Measurements from ENCODE around the gene IL1RAPL1.

IL1RAPL1 gene

DNA sequence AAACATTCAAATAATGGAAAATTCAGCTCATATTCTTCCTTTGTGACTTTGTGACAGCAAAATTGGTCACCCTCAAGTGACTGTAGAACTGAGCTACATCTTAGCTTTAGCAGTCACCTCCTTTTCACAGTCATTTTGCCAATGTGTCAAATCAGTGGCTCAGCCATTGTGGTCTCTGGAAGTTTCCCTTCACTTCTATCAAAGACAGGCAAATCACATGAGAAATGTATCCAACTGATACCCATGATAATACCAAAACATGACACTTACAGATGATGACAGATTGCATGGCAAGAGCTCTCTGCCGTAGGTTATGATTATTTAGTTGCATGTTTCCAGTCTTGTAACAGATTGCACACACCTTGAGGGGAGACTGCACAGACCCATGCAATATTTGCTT is 1078.3 kb downstream of the IL1RAPL1 start:
- no peak for DNase-seq

DNA sequence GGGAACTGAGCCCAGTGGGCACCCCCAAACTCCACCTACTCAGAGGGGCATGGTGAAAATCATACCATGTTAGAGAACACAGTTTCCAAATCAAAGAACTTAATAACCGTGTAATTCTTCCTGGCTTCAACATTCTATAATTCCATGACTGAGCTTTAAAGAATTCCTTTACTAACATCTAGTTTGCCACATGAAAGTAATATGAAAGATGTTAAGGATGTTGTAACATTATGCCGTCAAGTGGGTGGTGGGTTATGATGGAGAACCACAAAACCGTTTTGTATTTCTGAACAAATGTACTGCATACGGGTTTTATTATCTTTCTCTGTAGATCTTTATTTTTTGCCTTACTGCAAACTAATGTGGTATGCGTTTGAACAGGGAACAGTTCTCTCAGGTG is 1079.1 kb downstream of the IL1RAPL1 start:
- DNase-seq: no peak

DNA sequence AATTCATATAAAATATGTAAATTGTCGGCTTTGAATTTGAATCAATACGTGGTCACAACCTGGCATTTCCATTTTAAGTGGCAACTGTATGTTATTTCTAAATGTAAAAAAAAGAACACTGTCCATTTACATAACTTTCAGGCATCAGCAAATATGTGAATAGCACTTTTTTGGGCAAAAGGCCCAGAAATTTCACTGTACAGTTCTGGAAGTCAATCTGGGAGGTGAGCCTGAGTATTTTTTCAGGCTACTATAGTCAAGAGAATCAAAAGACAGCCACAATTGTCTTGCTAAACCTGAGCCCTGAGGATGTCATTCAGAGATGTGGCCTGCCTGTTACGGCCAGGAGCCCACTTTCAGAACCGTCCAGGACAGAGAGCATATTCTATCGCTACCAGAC is 1084.2 kb downstream of the IL1RAPL1 start:
- no peak for DNase-seq

DNA sequence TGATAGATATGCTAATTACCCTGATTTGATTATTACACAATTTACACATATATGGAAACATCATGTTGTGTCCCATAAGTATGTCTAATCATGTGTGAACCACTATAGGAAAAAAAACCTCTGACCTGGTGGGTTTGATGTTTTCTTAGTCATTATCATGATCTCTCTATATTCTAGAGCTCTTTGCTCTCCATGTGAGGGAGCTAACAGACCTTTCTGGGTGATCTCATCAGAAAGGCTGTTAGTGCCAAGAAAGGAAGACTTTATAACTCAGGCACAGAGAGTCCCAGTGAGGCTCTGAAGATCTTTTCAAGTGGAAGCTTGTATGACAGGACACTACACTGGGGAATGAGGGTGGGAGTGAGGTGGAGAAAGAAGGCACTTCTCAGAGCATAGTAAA is 1100.4 kb downstream of the IL1RAPL1 start:
- DNase-seq: no peak

DNA sequence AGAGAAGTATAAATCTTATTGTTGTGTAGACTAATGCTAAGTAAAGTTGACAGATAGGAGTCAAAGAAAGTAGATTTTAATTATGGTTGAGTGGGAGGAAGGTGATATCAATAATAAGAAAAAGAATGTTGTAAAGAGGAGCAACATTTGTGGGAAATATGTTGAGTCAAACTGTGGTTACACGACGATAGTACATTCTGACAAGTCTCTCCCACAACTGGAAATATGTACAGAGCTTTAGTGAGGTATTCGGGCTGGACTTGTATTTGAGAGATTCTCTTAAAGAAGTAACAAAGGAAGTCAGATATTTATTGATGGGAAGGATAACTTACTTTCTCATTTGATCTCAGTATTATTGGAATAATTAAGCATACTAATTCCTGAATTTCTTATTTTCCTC is 1102.8 kb downstream of the IL1RAPL1 start:
- DNase-seq: no peak

DNA sequence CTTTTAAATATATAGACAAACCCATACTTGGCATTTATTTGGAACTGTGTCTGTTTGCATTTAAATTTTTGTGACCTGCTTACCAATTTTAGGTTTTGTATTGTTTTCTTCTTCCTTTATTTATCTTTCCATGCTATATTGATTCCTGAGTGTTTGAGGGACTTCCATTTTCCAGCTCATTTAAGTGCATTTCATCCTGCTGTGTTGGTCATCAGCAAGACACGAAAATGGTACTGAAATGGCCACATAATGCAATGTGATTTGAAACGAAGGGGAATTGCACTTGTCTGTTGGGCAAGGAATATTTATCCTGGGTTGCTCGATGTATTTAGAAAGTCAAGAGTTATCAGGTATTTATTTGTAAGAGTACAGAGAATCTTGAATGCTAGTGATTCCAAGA is 1103.8 kb downstream of the IL1RAPL1 start:
- peak in 1 of 2 experiments; percentile 2 for DNase-seq

DNA sequence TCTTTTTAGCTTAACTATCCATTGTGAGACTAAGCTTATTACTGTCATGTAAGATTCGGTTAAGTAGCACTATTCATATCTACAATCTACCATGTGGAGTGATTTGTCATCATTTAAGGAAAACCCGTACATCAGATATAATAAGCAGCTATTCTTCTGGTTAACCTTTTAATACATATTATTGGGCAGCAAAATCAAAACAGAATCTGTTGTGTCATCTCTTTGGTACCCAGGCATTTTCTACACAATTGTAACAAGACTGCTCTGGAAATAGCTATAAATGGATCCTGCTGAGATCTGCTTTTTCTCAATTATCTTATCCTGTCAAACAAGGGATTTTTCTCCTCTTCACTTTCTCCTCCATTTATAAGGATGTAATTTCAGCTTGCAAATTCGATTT is 1106.7 kb downstream of the IL1RAPL1 start:
- DNase-seq: no peak

DNA sequence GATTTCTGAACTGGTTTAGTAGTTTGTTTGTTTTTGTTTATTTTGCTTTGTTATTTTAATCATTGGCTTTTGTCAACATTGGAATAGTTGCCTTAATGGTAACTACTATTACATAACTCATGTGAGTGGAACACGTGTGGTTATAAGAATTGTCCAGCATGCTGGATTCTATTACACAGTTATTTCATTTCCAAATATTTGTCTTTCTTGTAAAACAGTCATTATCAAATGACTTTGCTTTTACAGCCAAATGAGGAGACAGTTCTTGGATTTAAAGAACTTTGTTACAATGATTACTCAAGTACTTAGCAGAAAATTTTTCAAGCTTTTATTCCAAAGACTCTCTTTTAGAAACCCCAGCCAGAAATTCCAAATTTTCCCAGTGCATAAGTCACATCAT is 1112.0 kb downstream of the IL1RAPL1 start:
- no peak for DNase-seq

DNA sequence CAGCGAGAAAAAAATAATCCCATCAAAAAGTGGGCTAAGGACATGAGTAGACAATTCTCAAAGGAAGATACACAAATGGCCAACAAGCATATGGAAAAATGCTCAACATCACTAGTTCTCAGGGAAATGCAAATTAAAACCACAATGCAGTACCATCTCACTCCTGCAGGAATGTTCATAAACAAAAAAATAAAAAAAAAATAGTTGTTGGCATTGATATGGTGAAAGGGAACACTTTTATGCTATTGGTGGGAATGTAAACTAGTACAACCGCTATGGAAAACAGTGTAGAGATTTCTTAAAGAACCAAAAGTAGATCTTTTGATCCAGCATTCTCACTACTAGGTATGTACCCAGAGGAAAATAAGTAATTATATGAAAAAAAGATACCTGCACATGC is 1119.8 kb downstream of the IL1RAPL1 start:
- DNase-seq: no peak

DNA sequence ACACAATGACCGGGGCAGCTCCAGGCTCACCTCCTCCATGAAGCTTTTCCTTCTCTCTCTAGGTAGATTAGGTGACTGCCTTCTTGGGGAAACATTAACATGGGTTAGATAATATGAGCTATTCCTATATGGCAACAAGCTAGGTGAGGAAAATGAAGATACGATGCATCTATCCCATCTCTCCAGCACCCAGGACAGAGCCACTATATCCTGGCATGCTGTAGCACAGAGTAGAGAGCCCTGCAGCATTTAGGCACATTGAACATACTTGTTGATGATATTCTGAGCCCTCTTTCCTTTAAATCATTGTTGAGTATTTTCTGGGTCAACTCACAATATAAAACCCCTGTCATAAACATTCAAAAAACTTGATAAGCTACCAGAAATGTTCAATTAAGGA is 1133.9 kb downstream of the IL1RAPL1 start:
- no peak for DNase-seq

DNA sequence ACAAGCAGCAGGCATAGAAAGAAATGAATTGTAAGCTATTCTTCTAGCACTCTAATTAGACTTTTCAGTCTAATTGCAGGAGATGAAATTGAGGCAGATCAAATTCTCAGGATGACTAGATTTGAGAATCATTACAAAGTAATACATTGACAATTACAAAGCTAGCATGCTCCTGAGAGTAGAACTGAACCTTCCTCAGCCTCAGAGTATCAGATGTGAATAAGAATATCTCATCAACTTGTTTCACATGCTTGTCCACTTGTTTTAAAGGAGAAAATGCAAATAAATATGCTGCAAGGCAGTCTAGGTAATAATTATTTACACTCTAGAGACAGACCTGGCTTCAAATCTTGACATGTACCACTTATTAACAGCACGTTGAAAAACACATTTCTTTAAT is 1137.1 kb downstream of the IL1RAPL1 start:
- no peak for DNase-seq

DNA sequence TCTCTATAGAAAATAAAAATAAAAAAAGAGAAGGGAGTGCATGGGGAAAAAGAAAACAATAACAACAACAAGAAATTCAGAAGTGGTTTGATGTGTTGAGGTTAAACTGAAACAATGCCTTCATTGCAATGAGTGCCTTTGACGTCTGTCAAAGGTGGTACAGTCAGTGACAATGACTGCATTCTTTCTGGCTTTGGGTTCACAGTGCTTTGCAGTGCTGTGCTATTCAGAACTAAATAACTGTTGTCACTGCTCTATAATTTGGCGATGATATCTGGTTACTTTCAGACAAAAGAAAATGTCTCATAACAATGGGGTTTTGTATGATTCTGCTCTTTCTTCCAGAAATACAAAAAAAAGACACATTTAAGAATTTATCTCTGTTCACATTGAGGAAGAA is 1139.6 kb downstream of the IL1RAPL1 start:
- DNase-seq: no peak

DNA sequence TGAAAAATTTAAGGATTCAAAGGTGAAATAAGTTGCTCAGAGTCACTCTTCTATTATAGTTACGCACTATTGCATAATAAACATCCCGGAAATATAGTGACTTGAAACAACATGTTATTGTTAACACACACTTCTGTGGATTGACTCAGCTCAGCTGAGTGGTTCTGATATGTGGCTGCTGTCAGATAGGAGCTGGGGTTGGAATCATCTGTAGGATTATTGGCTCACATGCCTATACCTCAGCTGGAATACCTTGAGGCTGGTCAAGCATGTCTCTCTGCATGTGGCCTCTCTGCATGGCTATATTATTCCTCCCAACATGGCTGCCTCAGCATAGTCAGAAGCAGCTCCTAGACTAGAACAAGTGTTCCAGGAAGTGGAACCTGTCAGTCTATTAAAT is 1141.4 kb downstream of the IL1RAPL1 start:
- no peak for DNase-seq

DNA sequence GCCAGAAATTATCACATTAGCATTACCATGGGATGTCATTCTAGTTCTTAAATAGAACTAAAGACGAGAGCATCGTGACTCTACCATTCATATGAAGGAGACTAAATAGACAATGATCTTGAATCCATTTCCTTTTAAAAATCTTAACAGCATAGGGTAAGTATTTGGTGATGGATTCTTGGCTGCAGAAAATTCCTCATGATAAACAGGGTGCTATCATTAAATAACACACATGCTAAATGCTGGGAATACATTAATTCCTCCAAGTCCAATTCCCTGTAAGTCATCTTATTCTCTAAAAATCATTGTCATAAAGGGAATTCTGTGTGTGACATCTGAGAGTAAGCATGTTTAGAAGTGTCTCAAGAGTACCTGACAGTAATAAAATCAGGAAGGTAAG is 1157.7 kb downstream of the IL1RAPL1 start:
- no peak for DNase-seq

DNA sequence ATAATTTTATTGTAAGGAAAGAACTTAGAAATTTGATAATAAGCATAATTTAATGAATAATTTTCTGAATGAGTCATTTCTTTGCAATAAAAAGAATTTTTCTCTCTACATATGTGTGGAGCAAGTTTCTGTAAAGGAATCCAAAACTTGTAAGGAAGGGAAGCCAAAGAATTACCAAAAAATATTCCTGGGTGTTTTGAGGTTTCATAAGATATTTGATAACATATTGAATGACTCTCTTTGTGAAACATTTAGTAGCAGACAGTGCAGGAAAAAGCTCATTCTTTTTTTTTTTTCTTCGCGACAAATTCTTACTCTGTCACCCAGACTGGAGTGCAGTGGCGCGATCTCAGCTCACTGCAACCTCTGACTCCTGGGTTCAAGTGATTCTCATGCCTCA is 1159.1 kb downstream of the IL1RAPL1 start:
- DNase-seq: no peak

DNA sequence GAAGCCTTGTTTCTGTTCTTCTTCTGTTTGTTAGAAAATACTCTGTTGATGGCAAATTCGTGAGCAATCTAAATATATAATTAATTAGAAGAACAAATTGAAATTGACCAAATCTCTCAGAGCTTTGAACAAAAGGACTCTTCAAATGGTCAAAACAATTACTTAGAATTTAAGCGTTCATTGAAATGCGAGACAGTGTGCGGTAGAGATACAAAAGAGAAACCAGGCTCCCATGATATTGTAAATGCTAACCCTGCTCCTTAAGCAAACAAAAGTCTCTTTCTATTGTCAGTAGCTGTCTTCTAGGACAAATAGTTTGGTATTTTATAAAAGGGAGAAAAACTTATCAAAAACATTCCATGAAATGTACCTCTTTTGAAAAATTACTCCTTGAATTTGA is 1174.8 kb downstream of the IL1RAPL1 start:
- DNase-seq: no peak

DNA sequence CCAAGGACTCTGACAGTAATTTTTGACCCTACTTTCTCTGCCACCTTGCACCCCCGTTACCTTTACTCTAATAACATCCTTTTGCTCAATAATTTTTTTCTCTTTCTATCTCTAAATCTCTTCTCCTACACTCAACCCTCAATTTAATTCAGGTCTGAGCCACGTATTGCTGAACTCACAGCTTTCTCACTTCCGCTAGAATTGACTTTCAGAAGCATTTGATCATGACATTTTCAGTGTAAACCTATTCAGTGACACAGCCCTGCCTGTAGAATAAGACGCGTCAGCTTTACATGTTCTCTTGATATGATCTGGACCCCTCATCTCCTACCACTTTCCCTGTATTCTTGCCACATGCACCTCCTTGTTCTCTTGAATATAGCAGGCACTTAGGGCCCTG is 1188.6 kb downstream of the IL1RAPL1 start:
- no peak for DNase-seq

DNA sequence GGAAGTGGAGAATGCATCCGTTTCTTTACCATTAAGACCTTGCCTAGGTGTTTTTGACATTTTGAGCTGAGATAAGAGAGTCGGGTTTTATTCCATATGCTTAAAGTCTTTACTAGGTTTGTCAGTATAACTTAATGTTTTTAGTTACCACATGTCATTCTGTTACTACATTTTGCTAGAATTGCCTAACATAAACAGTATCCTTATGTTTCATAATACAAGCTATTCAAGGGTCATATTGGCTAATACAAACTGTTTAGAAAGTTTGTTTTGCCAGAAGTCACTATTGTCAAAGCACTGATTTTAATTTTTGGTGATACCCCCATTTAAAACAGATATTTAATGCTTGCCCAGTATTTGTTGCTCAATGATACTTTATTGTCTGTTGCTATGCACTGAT is 1200.4 kb downstream of the IL1RAPL1 start:
- DNase-seq: no peak

DNA sequence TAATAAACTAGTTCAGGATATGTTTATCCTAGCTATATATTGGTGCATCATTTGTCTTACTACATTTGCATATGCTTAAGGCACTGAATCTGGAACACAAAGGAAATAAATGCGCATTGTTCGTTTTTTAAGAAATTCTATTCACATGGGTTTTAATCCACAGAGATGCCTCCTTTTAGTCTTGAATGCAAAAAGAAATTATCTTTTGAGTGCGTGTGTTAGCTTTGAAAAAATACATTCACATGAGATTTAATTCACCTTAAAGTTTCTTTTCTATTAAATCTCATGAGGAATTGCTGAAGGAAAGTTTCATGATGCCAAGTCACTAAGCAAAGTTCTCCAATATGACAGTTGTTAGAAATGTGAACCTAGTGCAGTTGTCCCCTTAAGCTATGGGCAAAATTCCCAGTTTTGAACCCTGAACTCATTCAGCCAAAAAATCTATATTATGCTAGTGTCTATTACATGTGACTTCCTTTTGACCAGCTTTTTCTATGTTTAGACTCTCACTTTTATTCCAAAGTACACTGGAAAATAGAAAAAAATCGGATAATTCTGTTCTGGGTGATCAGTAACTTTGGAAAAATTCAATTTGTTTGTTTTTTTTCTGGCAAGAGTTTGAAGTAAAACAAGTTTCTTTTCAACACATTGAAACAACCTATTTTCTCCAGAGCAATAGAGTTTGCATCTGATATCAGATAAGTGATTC is 1201.9 kb downstream of the IL1RAPL1 start:
- DNase-seq: no peak

DNA sequence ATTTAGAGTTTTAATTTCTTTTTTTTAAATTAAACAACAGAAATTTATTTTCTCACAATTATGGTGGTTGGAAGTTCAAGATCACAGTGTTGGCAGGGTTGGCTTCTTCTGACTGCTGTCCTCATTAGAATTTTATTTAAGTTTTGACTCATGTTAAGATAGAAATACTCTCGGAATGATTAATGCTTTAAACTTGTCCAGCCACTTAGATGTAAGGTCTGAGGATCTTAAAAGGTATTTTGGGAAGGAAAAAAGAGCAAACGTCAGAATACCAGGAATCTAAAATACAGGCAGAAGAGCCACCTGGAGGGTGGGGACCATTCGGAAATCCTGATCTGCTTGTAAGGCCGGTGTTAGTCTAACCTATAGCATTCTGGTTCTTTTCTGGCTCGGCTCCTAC is 1205.1 kb downstream of the IL1RAPL1 start:
- no peak for DNase-seq

DNA sequence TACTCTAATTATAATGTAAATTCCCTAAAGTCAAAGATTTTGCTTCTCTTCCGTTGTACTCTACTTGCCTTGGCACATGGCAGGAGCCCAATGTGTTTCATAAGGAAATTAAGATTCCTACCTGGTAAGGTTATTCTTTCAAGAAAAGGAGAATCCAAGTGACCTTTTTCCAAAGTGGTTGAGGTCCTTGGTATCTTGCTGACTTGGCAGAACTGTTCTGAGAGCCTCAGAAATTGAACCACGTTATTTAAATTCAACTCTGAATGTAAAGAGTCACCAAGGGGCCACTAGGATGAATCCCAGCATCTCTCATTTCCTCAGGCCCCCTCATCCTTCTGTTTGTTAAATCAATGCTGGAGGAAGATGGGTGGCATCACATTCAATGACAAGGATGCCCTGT is 1209.9 kb downstream of the IL1RAPL1 start:
- DNase-seq: no peak

DNA sequence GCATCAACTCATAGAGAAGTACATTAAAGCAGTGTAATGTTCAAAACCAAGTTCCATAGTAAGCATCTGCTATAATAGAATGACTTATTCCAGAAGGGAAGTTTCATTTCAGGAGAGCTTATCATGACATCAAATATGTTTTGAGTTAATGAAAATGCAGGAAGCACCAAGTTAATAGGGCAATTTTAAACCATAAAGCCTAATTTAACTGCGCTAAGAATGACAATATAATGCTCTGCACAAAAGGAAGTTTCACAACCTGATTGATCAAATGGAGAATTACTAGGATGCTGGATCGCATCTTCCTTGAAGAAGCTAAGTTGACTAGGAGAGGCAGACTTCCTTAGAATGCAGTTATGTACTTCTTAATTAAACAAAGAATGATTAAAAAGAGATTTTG is 1211.2 kb downstream of the IL1RAPL1 start:
- DNase-seq: no peak

DNA sequence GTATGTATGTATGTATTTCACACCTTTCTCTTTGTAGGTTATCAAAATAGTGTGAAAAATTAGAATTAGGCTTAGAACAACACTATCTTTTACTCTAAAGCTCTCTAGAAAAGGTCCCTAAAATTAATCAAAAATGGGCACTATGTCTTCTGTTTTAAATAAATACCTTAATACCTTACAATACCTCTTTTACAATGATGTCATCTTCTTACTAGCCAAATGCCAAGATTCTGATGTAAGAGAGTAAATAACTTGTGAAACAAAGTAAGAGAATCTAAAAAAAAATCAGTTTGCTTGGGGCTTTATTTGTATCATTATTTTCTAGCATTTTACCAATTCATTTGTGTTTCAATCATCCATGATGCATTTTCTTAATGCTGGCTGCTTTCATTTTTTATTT is 1225.9 kb downstream of the IL1RAPL1 start:
- DNase-seq: no peak

DNA sequence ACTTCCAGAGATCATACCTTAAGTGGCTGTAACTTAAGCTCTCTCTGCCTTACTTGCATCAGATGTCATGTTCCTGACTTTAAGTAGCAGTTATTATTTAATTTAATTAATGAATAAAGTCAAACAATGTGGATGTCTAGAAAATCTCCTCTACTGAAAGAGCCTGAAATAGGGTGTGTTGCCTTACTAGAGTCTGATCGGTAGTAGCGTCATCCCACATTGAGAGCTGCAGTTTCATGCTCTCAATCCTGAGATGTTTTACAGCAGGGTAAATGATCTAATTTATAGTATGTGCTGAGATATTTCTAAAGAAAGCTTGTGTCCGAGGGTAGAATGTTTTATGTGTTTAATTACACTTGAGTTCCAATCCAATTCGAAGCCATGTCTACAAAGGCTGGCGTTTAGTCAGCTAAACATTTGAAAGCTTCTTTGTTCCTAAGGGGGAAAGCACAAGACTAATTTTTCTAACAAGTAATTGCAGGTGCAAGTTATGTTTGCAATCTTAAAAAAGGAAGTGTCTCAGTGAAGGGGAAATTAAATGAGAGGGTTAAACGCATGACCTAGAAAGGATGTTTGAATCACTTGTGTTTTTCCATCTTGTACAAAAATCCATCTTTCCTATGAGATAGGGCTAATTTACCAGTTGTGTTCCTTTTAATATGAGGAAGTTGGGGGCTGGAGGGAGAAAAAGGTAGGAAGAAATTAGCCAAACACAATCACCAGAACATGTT is 1237.1 kb downstream of the IL1RAPL1 start:
- no peak for DNase-seq

DNA sequence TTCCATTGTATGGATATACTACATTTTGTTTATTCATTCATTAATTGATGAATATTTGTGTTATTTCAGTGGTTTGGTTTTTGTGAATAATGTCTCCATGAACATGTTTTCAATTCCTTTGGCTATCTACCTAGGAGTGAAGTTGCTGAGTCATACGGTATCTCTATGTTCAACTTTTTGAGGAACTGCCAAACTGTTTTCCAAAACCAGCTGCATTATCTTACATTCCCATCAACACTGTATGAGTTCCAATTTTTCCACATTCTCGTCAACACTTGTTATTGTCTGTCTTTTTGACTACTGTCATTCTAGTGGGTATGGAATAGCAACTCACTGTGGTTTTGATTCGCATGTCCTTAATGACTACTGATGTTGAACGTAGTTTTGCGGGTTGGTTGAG is 1239.5 kb downstream of the IL1RAPL1 start:
- DNase-seq: no peak

Measured in NCI-H187 (cell line).